GM12891 (cell line): ENCODE data around the gene ZDHHC5.
"Not testable (repeated sequence)": the region's sequence is repeated elsewhere in the genome, so short reads cannot be mapped to it uniquely, and the experiment has no call there.

Experiments
- DNase-seq: peaks from one replicate; pipeline ENCODE4 v3.0.0; 2011; ENCODE audit warnings: low spot score; ENCODE audit not compliant: insufficient read length
- FAIRE-seq: peaks from 2 replicates; lab custom pipeline; 2011; peaks lifted over from hg19 to GRCh38; lab: Jason Lieb, UNC
- PAX5 ChIP-seq: IDR thresholded peaks from 2 replicates; pipeline ENCODE4 v1.6.1; 2011; ENCODE audit warnings: low read length, moderate library complexity, mild to moderate bottlenecking; ENCODE audit not compliant: insufficient read depth, severe bottlenecking
- POLR2A ChIP-seq: IDR thresholded peaks from 2 replicates; pipeline ENCODE4 v1.6.1; 2011; ENCODE audit warnings: low read depth, low read length, control low read depth
- POLR2AphosphoS5 ChIP-seq: IDR thresholded peaks from 2 replicates; pipeline ENCODE4 v1.6.1; 2011; ENCODE audit warnings: low read depth, low read length, control low read depth
- POU2F2 ChIP-seq: IDR thresholded peaks from 2 replicates; pipeline ENCODE4 v1.6.1; 2011; ENCODE audit warnings: low read depth, mild to moderate bottlenecking, control low read depth, low read length, moderate library complexity
- SPI1 ChIP-seq: IDR thresholded peaks from 2 replicates; pipeline ENCODE4 v1.6.1; 2011; ENCODE audit warnings: low read depth, low read length, control low read depth
- TAF1 ChIP-seq: IDR thresholded peaks from 2 replicates; pipeline ENCODE4 v1.6.1; 2011; ENCODE audit warnings: low read depth, low read length, control low read depth

Gene ZDHHC5

DNA sequence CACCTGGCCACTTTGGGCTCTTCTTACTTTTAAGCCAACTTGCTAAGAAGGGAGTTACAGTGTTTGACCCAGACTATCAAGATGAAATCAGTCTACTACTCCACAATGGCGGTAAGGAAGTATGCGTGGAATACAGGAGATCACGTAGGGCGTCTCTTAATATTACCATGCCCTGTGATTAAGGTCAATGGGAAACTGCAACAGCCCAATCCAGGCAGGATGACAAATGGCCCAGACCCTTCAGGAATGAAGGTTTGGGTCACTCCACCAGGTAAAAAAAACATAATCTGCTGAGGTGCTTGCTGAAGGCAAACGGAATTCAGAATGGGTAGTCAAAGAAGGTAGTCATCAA, 17.2 kb upstream of the ZDHHC5 start:
- TF ChIP-seq PAX5 (no peak), TAF1 (no peak), POU2F2 (no peak), SPI1 (no peak), POLR2A (no peak), POLR2AphosphoS5 (no peak)
- no peak for FAIRE-seq
- DNase-seq = no peak

DNA sequence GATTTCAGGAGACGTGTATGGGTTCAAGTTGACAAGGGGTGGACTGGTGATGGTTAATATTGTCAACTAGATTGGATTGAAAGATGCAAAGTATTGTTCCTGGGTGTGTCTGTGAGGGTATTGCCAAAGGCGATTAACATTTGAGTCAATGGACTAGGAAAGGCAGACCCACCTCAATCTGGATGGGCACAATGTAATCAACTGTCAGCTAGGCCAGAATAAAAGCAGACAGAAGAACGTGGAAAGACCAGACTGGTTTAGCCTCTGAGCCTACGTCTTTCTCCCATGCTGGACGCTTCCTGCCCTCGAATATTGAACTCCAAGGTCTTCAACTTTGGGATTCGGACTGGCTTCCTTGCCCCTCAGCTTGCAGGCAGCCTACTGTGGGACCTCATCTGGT, 16.5 kb upstream of the ZDHHC5 start:
- no peak for TF ChIP-seq PAX5
- TF ChIP-seq POLR2AphosphoS5 = no peak
- TF ChIP-seq POU2F2 = no peak
- TF ChIP-seq SPI1 = no peak
- TF ChIP-seq POLR2A = no peak
- TF ChIP-seq TAF1 = no peak
- FAIRE-seq = no peak

DNA sequence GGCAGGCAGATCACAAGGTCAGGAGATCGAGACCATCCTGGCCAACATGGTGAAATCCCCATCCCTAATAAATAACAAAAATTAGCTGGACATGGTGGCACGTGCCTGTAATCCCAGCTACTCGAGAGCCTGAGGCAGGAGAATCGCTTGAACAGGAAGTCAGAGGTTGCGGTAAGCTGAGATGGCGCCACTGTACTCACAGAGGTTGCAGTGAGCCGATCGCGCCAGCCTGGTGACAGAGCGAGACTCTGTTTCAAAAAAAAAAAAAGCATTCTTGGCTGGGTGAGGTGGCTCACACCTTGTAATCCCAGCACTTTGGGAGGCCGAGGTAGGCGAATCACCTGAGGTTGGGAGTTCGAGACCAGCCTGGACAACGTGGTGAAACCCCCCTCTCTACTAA, 15.7 kb upstream of the ZDHHC5 start:
- FAIRE-seq, DNase-seq: not testable (repeated sequence)

More for the DNA sequence above, 16.5 kb upstream of the ZDHHC5 start:
- no peak for DNase-seq

DNA sequence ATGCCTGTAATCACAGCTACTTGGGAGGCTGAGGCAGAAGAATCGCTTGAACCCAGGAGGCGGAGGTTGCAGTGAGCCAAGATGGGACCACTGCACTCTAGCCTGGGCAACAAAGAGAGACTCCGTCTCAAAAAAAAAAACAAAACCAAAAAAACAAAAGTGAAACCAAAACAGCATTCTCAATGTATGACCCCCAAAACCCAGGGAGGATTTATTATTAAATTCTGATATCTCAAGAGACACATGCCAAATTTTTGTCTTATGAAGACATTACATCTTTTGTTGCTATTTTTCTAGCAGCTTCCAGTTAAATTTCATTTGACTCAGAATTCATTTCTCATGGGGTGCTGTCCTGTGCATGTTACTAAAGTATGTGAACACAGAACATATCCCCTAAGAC, 15.3 kb upstream of the ZDHHC5 start:
- TF ChIP-seq POLR2AphosphoS5 = no peak
- TF ChIP-seq POLR2A = no peak
- no peak for TF ChIP-seq SPI1
- TF ChIP-seq POU2F2 = no peak
- no peak for TF ChIP-seq PAX5
- TF ChIP-seq TAF1 = no peak
- FAIRE-seq (no peak), DNase-seq (no peak)

DNA sequence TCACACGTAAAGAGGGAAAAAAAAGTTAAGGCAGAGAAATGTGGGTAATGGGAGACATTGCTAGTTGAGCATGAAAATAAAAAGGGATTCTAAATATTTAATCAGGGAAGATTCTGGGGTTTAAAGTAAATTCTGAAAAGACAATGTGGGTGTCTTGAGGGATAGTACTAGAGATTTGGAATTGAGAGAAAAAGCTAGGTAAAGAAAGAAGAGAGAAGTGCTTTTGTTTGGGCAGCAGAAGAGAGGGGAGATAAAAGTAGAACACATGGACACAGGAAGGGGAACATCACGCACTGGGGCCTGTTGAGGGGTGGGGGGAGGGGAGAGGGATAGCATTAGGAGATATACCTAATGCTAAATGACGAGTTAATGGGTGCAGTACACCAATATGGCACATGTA, 14.8 kb upstream of the ZDHHC5 start:
- DNase-seq (no peak), FAIRE-seq (no peak)
- TF ChIP-seq POLR2A (no peak), SPI1 (no peak), POLR2AphosphoS5 (no peak), PAX5 (no peak), TAF1 (no peak)

DNA sequence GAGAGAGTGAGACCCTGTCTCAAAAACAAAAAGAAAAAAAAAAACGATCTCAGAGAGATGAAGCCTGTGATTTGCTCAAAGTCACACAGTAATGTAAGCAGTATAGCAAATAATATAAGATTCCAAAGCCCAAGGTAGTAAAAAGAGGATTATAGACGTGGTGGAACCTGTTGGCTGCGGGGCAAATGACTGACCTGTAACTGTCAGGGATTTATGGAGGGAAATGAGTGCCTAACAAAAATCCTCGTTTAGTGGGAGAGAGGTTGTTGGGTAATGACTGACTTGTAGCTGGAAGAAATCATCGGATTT, 11.1 kb upstream of the ZDHHC5 start:
- DNase-seq (no peak), FAIRE-seq (no peak)
- no peak for TF ChIP-seq POLR2A
- TF ChIP-seq TAF1 = no peak
- no peak for TF ChIP-seq PAX5
- no peak for TF ChIP-seq POLR2AphosphoS5
- no peak for TF ChIP-seq SPI1
- no peak for TF ChIP-seq POU2F2

DNA sequence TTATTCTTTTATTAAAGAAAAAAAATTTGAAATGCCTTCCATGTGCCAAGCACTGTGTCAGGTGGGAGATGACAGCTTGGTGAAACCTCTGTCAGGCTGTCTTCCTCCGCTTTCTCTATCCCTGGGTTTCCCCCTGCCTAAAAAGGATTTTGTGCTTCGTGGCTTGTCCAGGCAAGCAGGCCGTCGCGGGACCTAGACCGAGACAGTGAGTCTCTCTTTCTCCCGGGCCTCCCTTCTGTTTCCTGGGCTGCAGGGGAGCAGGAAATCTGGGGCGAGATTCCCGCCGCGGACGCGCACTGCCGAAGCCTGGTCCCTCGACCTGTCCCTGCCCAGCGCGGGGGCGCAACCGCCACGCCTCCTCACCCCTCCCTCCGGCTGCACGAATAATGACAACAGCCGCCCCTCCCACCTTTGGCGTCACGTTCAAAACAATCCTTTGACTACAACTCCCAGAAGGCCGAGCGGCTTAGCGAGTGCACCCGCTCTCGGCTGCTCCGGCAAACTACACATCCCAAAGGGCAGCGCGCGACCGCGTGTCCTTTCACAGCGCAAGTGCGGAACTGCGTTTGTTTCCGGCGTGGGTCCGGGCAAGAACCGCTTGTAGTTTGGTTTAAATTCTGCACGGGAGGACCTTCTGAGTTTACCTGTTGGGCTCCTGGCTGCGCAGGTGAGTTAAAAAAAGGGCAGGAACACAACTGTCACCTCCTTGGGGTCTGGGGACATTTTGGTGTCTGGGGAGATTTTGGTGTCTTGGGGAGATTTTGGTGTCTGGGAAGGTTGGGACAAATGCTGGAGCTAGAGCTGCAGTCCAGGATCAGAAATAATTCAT, 10.5 kb upstream of the ZDHHC5 start, which contains the start of gene CLP1:
CLP1 (plus strand) TSS at position 569 of the 829 bp plus-strand sequence. CDS start 1,715 bp downstream, outside the sequence.
- DNase-seq (peak; percentile 88), FAIRE-seq (peak; percentile 99)

DNA sequence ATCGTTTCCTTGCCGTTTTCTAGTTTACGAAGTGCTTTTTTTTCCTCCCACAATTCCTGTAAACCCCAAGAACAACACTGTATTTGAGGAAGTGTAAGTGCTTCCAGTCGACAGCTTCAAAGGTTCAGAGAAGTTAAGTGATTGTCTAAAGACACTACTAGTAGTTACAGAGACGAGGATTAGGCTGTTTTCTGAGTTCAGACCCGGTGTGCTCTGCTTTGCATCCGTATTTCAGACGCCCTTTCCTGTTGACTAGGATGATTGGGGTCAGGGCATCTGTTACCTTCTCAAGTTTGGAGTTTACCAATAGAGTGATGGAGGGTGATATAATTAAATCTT, 9.9 kb upstream of the ZDHHC5 start:
- DNase-seq (no peak), FAIRE-seq (no peak)
- TF ChIP-seq SPI1 (peak; percentile 64), POU2F2 (no peak)

More for the DNA sequence above, 10.5 kb upstream of the ZDHHC5 start, which contains the start of gene CLP1:
- peak; percentile 49; the same call in 1 of the 2 replicates for TF ChIP-seq TAF1
- no peak for TF ChIP-seq PAX5
- no peak; the same call in 1 of the 2 replicates for TF ChIP-seq POLR2AphosphoS5
- TF ChIP-seq SPI1 = peak; percentile 58
- TF ChIP-seq POLR2A = peak; percentile 58; the same call in 1 of the 2 replicates
- TF ChIP-seq POU2F2 = 0 out of 2 replicates have a peak, but pooled peaks have one; percentile 41

DNA sequence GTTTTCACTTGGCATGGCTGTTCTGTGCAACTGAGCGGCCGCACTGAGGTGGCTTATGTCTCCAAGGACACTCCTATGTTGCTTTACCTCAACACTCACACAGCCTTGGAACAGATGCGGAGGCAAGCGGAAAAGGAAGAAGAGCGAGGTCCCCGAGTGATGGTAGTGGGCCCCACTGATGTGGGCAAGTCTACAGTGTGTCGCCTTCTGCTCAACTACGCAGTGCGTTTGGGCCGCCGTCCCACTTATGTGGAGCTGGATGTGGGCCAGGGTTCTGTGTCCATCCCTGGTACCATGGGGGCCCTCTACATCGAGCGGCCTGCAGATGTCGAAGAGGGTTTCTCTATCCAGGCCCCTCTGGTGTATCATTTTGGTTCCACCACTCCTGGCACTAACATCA, 8.2 kb upstream of the ZDHHC5 start:
- TF ChIP-seq PAX5 = no peak
- no peak for DNase-seq
- no peak for FAIRE-seq

DNA sequence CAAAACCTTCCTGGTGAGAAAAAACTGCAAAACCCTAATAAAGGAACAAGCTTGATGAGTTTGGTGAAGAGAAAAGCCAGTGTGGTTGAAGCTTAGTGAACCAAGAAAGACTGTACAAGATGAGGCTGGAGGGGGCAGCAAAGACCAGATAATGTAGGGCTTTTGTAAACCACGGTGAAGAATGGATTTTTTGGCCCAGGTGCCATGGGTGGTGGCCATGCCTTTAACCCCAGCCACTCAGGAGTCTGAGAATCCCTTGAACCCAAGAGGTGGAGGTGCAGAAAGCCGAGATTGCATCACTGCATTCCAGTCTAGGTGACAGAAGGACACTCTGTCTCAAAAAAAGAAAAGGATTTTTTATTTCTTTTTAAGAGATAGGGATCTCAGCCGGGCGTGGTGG, 5.0 kb upstream of the ZDHHC5 start:
- DNase-seq (no peak), FAIRE-seq (no peak)
- TF ChIP-seq TAF1 (no peak), POLR2AphosphoS5 (no peak), POLR2A (no peak), PAX5 (no peak), POU2F2 (no peak), SPI1 (no peak)

DNA sequence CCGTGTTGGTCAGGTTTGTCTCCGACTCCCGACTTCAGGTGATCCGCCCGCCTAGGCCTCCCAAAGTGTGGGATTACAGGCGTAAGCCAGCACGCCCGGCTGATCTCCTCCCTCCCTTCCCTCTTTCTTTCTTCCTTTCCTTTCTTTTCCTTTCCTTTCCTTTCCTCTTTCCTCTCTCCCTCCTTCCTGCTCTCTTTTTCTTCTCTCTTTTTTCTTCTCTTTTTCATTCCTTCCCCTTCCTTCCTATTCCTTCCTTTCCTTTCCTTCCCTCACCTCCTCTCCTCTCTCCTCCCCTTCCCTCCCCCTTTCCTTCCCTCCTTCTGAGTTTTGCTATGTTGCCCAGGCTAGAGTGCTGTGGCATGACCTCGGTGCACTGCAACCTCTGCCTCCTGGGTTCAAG, 3.9 kb upstream of the ZDHHC5 start:
- DNase-seq (no peak), FAIRE-seq (no peak)
- no peak for TF ChIP-seq POU2F2
- no peak for TF ChIP-seq POLR2AphosphoS5
- TF ChIP-seq SPI1 = no peak
- TF ChIP-seq PAX5 = no peak
- TF ChIP-seq TAF1 = no peak
- TF ChIP-seq POLR2A = no peak
